ENCODE measurements around the gene TRIM65.
A peak's percentile ranks its signal among the peaks of the same experiment; 100 is the strongest.
"Not testable (repeated sequence)": the region's sequence is repeated elsewhere in the genome, so short reads cannot be mapped to it uniquely, and the experiment has no call there.

The TRIM65 gene

GRCh38 chr17:75854101-75854748, 42.5 kb downstream of the TRIM65 start:
- H3K9ac ChIP-seq (ENCODE audit: low read length in 5 of 5), result peak overlapping the region; percentile 68 to 96 (median 90)
- H3K36me3 ChIP-seq (ENCODE audit: control insufficient read depth in 5 of 5, insufficient read depth in 5 of 5, low read length in 5 of 5), result peaks cover 0 to 24% (median 21%) of the 10 kb centered on the region in 5 donors
- H3K4me3 ChIP-seq (ENCODE audit: low read depth in 1 of 5, low read length in 5 of 5), result peak overlapping the region; percentile 73 to 89 (median 86)
- peak overlapping the region; percentile 94 for H3K27ac ChIP-seq (ENCODE audit: low read depth, low read length)
- H3K27me3 ChIP-seq (ENCODE audit: control insufficient read depth in 5 of 5, insufficient read depth in 4 of 5, low read length in 5 of 5), result peaks cover 0 to 2% (median 0%) of the 10 kb centered on the region in 5 donors
- peaks cover 21 to 61% (median 49%) of the 10 kb centered on the region in 5 donors for H3K4me1 ChIP-seq (ENCODE audit: control insufficient read depth in 5 of 5, insufficient read depth in 5 of 5, low read length in 5 of 5)
- no peaks in the 10 kb centered on the region for H3K9me3 ChIP-seq (ENCODE audit: control insufficient read depth in 5 of 5, low read length in 5 of 5)

GRCh38 chr17:75853433-75853832, 43.3 kb downstream of the TRIM65 start:
- no peaks in the 10 kb centered on the region for H3K9me3 ChIP-seq (ENCODE audit: control insufficient read depth in 5 of 5, low read length in 5 of 5)
- peaks cover 23 to 62% (median 57%) of the 10 kb centered on the region in 5 donors for H3K4me1 ChIP-seq (ENCODE audit: control insufficient read depth in 5 of 5, insufficient read depth in 5 of 5, low read length in 5 of 5)
- H3K4me3 ChIP-seq (ENCODE audit: low read depth in 1 of 5, low read length in 5 of 5), result no peak overlapping the region
- H3K27ac ChIP-seq (ENCODE audit: low read depth, low read length), result peak overlapping the region; percentile 94
- peak overlapping the region; percentile 7 to 71 (median 51) for H3K9ac ChIP-seq (ENCODE audit: low read length in 5 of 5)
- H3K27me3 ChIP-seq (ENCODE audit: control insufficient read depth in 5 of 5, insufficient read depth in 4 of 5, low read length in 5 of 5), result peaks cover 0 to 2% (median 0%) of the 10 kb centered on the region in 5 donors
- peaks cover 0 to 32% (median 28%) of the 10 kb centered on the region in 5 donors for H3K36me3 ChIP-seq (ENCODE audit: control insufficient read depth in 5 of 5, insufficient read depth in 5 of 5, low read length in 5 of 5)

GRCh38 chr17:75851693-75851991, 45.1 kb downstream of the TRIM65 start:
- H3K4me1 ChIP-seq (ENCODE audit: control insufficient read depth in 5 of 5, insufficient read depth in 5 of 5, low read length in 5 of 5), result peaks cover 27 to 74% (median 68%) of the 10 kb centered on the region in 5 donors
- H3K27ac ChIP-seq (ENCODE audit: low read depth, low read length), result peak overlapping the region; percentile 94
- not testable (repeated sequence) for H3K4me3 ChIP-seq (ENCODE audit: low read depth in 1 of 5, low read length in 5 of 5)

GRCh38 chr17:75850928-75851692, 45.6 kb downstream of the TRIM65 start:
- H3K36me3 ChIP-seq (ENCODE audit: control insufficient read depth in 5 of 5, insufficient read depth in 5 of 5, low read length in 5 of 5), result peaks cover 0 to 54% (median 50%) of the 10 kb centered on the region in 5 donors
- H3K27ac ChIP-seq (ENCODE audit: low read depth, low read length), result peak overlapping the region; percentile 94
- peak overlapping the region in 2 of 5 donors; percentile 10 to 22 for H3K9ac ChIP-seq (ENCODE audit: low read length in 5 of 5)
- peaks cover 0 to 2% (median 0%) of the 10 kb centered on the region in 5 donors for H3K27me3 ChIP-seq (ENCODE audit: control insufficient read depth in 5 of 5, insufficient read depth in 4 of 5, low read length in 5 of 5)
- no peaks in the 10 kb centered on the region for H3K9me3 ChIP-seq (ENCODE audit: control insufficient read depth in 5 of 5, low read length in 5 of 5)
- H3K4me3 ChIP-seq (ENCODE audit: low read depth in 1 of 5, low read length in 5 of 5), result no peak overlapping the region
- H3K4me1 ChIP-seq (ENCODE audit: control insufficient read depth in 5 of 5, insufficient read depth in 5 of 5, low read length in 5 of 5), result peaks cover 28 to 74% (median 67%) of the 10 kb centered on the region in 5 donors

More at GRCh38 chr17:75851693-75851991, 45.1 kb downstream of the TRIM65 start:
- H3K36me3 ChIP-seq (ENCODE audit: control insufficient read depth in 5 of 5, insufficient read depth in 5 of 5, low read length in 5 of 5), result peaks cover 0 to 50% (median 46%) of the 10 kb centered on the region in 5 donors
- not testable (repeated sequence) for H3K27me3 ChIP-seq (ENCODE audit: control insufficient read depth in 5 of 5, insufficient read depth in 4 of 5, low read length in 5 of 5); H3K9me3 ChIP-seq (ENCODE audit: control insufficient read depth in 5 of 5, low read length in 5 of 5)
- H3K9ac ChIP-seq (ENCODE audit: low read length in 5 of 5), result peak overlapping the region in 2 of 5 donors; percentile 10 to 22

GRCh38 chr17:75849724-75850123, 47.0 kb downstream of the TRIM65 start:
- Histone ChIP-seq H3K9me3 (ENCODE audit: control insufficient read depth in 5 of 5, low read length in 5 of 5) (no peaks in the 10 kb centered on the region), H3K9ac (ENCODE audit: low read length in 5 of 5) (peak overlapping the region in 1 of 5 donors; percentile 8), H3K27me3 (ENCODE audit: control insufficient read depth in 5 of 5, insufficient read depth in 4 of 5, low read length in 5 of 5) (peaks cover 0 to 2% (median 0%) of the 10 kb centered on the region in 5 donors), H3K27ac (ENCODE audit: low read depth, low read length) (peak overlapping the region; percentile 94), H3K4me3 (ENCODE audit: low read depth in 1 of 5, low read length in 5 of 5) (no peak overlapping the region), H3K4me1 (ENCODE audit: control insufficient read depth in 5 of 5, insufficient read depth in 5 of 5, low read length in 5 of 5) (peaks cover 30 to 85% (median 75%) of the 10 kb centered on the region in 5 donors), H3K36me3 (ENCODE audit: control insufficient read depth in 5 of 5, insufficient read depth in 5 of 5, low read length in 5 of 5) (peaks cover 0 to 59% (median 53%) of the 10 kb centered on the region in 5 donors)

GRCh38 chr17:75849279-75849646, 47.5 kb downstream of the TRIM65 start:
- peaks cover 30 to 81% (median 73%) of the 10 kb centered on the region in 5 donors for H3K4me1 ChIP-seq (ENCODE audit: control insufficient read depth in 5 of 5, insufficient read depth in 5 of 5, low read length in 5 of 5)
- peaks cover 0 to 2% (median 0%) of the 10 kb centered on the region in 5 donors for H3K27me3 ChIP-seq (ENCODE audit: control insufficient read depth in 5 of 5, insufficient read depth in 4 of 5, low read length in 5 of 5)
- H3K9ac ChIP-seq (ENCODE audit: low read length in 5 of 5), result peak overlapping the region in 1 of 5 donors; percentile 37
- peak overlapping the region in 1 of 5 donors; percentile 14 for H3K4me3 ChIP-seq (ENCODE audit: low read depth in 1 of 5, low read length in 5 of 5)
- H3K36me3 ChIP-seq (ENCODE audit: control insufficient read depth in 5 of 5, insufficient read depth in 5 of 5, low read length in 5 of 5), result peaks cover 0 to 59% (median 53%) of the 10 kb centered on the region in 5 donors
- H3K27ac ChIP-seq (ENCODE audit: low read depth, low read length), result peak overlapping the region; percentile 94
- H3K9me3 ChIP-seq (ENCODE audit: control insufficient read depth in 5 of 5, low read length in 5 of 5), result no peaks in the 10 kb centered on the region

- Histone ChIP-seq H3K36me3 (ENCODE audit: control insufficient read depth in 5 of 5, insufficient read depth in 5 of 5, low read length in 5 of 5) (peaks cover 0 to 59% (median 53%) of the 10 kb centered on the region in 5 donors), H3K9me3 (ENCODE audit: control insufficient read depth in 5 of 5, low read length in 5 of 5) (no peaks in the 10 kb centered on the region), H3K9ac (ENCODE audit: low read length in 5 of 5) (peak overlapping the region in 2 of 5 donors; percentile 32 to 37), H3K4me1 (ENCODE audit: control insufficient read depth in 5 of 5, insufficient read depth in 5 of 5, low read length in 5 of 5) (peaks cover 28 to 76% (median 72%) of the 10 kb centered on the region in 5 donors), H3K27ac (ENCODE audit: low read depth, low read length) (peak overlapping the region; percentile 94), H3K27me3 (ENCODE audit: control insufficient read depth in 5 of 5, insufficient read depth in 4 of 5, low read length in 5 of 5) (peaks cover 0 to 2% (median 0%) of the 10 kb centered on the region in 5 donors), H3K4me3 (ENCODE audit: low read depth in 1 of 5, low read length in 5 of 5) (peak overlapping the region in 1 of 5 donors; percentile 14)
These were observed 48.0 kb downstream of the TRIM65 start for GRCh38 chr17:75848523-75849278.

GRCh38 chr17:75847614-75848522, 48.9 kb downstream of the TRIM65 start:
- Histone ChIP-seq H3K27ac (ENCODE audit: low read depth, low read length) (peak overlapping the region; percentile 94), H3K4me1 (ENCODE audit: control insufficient read depth in 5 of 5, insufficient read depth in 5 of 5, low read length in 5 of 5) (peaks cover 23 to 69% (median 66%) of the 10 kb centered on the region in 5 donors), H3K4me3 (ENCODE audit: low read depth in 1 of 5, low read length in 5 of 5) (no peak overlapping the region), H3K9me3 (ENCODE audit: control insufficient read depth in 5 of 5, low read length in 5 of 5) (no peaks in the 10 kb centered on the region), H3K27me3 (ENCODE audit: control insufficient read depth in 5 of 5, insufficient read depth in 4 of 5, low read length in 5 of 5) (no peaks in the 10 kb centered on the region), H3K9ac (ENCODE audit: low read length in 5 of 5) (peak overlapping the region in 1 of 5 donors; percentile 39), H3K36me3 (ENCODE audit: control insufficient read depth in 5 of 5, insufficient read depth in 5 of 5, low read length in 5 of 5) (peaks cover 0 to 59% (median 53%) of the 10 kb centered on the region in 5 donors)

Data from subcutaneous abdominal adipose tissue (tissue), 5 donors.